ENCODE data around the gene CNDP2.

DNA sequence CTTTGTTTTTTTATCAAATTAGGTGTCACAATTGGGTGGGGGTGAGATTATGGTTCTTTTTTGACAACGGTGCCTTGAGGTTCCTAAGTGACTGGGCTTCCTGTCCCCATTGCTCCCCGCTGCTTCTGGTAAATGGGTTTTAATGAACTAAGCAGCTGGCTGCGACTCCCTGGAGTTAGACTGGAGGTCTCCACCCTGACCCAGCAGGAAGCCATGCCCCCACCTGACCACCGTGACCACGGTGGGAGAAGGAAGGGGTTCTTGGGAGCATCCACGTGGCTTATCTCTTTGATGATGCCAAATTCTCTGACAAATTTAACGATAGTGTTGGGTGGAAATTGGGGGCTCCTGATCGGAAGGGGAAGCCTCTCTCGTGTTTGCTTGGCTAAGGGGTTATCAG is 12.2 kb downstream of the CNDP2 start:
- TF ChIP-seq, protein P1, sequence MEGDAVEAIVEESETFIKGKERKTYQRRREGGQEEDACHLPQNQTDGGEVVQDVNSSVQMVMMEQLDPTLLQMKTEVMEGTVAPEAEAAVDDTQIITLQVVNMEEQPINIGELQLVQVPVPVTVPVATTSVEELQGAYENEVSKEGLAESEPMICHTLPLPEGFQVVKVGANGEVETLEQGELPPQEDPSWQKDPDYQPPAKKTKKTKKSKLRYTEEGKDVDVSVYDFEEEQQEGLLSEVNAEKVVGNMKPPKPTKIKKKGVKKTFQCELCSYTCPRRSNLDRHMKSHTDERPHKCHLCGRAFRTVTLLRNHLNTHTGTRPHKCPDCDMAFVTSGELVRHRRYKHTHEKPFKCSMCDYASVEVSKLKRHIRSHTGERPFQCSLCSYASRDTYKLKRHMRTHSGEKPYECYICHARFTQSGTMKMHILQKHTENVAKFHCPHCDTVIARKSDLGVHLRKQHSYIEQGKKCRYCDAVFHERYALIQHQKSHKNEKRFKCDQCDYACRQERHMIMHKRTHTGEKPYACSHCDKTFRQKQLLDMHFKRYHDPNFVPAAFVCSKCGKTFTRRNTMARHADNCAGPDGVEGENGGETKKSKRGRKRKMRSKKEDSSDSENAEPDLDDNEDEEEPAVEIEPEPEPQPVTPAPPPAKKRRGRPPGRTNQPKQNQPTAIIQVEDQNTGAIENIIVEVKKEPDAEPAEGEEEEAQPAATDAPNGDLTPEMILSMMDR (IDR thresholded peaks at IDR 0.05), result no peak
- TF ChIP-seq POLR2A (IDR thresholded peaks at IDR 0.05), result no peak

Measured in adrenal gland (tissue), 5 donors.